HFFc6 (cell line): ENCODE measurements around the gene LAMA5. TPM values are rescaled to one million over a fixed set of nuclear protein-coding genes. Genes with fewer than 3 reads are reported as not detected.

Source experiments
- DNase-seq: peaks from one replicate; pipeline ENCODE4 v3.0.0-alpha.2; 2018
- H3K27ac Mint-ChIP-seq: 2 replicates; pipeline ENCODE4 v1.8.0; 2020; ENCODE audit warnings: mild to moderate bottlenecking, mixed read lengths
- H3K27me3 Mint-ChIP-seq: 2 replicates; pipeline ENCODE4 v1.8.0; 2021; ENCODE audit warnings: mild to moderate bottlenecking, moderate library complexity, mixed read lengths; ENCODE audit not compliant: insufficient read depth
- H3K36me3 Mint-ChIP-seq: 2 replicates; pipeline ENCODE4 v1.8.0; 2021; ENCODE audit warnings: low read depth, mixed read lengths
- H3K4me1 Mint-ChIP-seq: 2 replicates; pipeline ENCODE4 v1.8.0; 2020; ENCODE audit warnings: low read depth, mixed read lengths
- H3K4me3 Mint-ChIP-seq: 2 replicates; pipeline ENCODE4 v1.8.0; 2020; ENCODE audit warnings: mild to moderate bottlenecking, moderate library complexity, mixed read lengths
- H3K9me3 Mint-ChIP-seq: 2 replicates; pipeline ENCODE4 v1.8.0; 2020; ENCODE audit warnings: mild to moderate bottlenecking, mixed read lengths
- CTCF ChIP-seq: fragments of 200-600 bp; sonication (generic); IDR thresholded peaks from 2 replicates; pipeline ENCODE4 v1.5.0; 2021; ENCODE audit warnings: antibody characterized with exemption, mild to moderate bottlenecking
- total RNA-seq, 6 experiments: library from RNA; stranded (reverse); fragmentation: NEBNext Ultra II Directional; extraction: Animal tissue kit (Norgen Biotek cat#: 25700); gene quantifications; 2 replicates in 1 of 6; 3 replicates in 5 of 6; pipeline ENCODE4 v1.2.3, GENCODE V29; 2021

LAMA5 gene
- total RNA-seq, 6 experiments from 2014 or later, result 1.2 to 2.4 (median 1.5) TPM

DNA sequence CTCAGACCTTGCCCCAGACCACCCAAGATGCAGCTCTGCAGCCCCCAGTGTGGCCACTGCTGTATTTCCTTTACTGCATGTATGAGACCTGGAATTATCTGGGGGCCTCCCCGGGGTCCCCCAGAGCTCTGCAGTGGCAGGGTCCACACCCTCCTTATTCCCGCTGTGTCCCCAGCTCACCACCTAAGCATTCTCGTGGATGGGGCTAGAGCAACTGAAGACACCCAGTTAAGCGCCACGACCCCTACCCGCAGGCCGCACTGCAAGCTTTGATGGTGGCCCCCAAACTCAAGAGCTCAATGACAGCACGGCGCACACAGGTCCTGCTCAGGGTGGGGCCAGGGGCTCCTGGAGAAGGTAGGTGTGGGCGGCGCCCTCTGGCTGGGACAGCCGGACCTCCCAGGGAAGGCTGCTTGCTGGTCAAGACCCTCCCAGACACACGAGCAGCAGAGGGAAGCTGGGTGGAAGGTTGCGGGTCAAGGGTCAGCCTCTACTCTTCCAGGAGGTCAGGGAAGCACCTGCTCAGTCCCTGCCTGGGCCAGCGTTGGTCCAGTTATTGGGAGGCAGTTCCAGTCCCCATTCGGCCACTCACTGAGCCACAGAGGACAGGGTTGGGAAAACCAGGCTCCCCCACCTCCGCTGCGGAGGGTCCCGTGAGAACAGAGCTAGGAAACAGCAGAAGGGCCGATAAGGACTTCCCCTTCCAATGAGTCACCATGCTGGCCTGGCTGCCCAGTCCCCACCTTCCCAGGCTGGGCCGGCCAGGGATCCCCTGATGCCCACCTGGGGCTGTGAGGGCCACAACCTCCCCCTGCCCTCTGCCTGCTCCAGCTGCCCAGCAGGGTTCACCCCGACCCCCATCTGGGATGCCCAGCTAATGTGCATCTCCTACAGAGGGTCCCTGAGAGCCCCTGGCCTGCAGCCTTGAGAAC, 2.9 kb downstream of the LAMA5 start:
- peaks cover 5% of the 10 kb centered on the region for H3K27me3 Mint-ChIP-seq
- DNase-seq, result no peak
- H3K4me3 Mint-ChIP-seq, result no peak overlapping the region
- H3K27ac Mint-ChIP-seq, result no peak overlapping the region
- no peak for TF ChIP-seq CTCF
- H3K9me3 Mint-ChIP-seq, result no peaks in the 10 kb centered on the region
- H3K4me1 Mint-ChIP-seq, result peaks cover 5% of the 10 kb centered on the region
- no peaks in the 10 kb centered on the region for H3K36me3 Mint-ChIP-seq

DNA sequence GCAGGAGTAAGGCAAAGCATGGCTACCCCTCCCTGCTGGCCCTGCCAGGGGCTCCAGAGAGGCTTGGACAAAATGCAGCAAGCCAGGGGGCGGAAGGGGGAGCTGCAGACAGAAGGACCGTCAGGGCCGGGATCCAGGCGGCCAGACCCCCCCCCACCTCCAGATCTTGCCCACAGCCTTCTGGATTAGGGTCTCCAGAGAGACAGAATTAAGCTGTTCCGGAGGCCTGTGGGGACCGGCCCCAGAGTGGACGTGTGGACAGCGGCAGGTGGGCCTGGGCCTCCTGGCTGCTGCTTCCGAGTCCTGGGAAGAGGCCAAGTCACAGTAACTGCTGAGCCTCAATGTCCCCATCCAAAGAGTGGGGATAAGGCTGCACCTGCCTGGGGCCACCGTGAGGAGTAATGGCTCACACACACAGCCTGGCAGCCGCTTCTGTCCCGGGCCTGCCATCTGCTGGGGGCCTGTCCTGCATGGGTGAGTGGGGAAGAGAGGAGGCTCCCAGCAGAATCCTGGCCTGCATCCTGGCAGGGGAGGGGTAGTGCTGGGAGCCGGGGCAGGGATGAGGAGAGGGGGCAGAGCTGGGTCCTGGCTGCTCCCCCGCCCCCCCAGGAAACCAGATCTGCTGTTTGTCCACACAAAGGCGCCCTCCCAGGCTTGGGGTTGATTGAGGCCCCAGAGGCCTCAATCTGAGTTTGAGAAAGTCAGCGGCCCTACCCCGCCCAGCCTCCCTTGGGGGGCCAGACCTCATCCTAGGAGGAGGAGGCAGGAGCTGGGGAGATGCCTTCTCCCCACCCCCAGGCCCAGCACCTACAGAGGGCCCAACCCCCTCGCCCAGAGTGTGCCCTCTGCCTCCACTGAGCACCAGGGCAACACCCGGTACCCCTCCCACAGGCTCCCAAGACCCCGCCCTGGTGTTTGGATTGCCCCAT, 3.9 kb downstream of the LAMA5 start:
- H3K36me3 Mint-ChIP-seq, result no peaks in the 10 kb centered on the region
- H3K9me3 Mint-ChIP-seq, result no peaks in the 10 kb centered on the region
- no peak for DNase-seq
- H3K4me3 Mint-ChIP-seq, result no peak overlapping the region
- no peak; the same call in 1 of the 2 replicates for TF ChIP-seq CTCF
- H3K27ac Mint-ChIP-seq, result no peak overlapping the region
- no peaks in the 10 kb centered on the region for H3K4me1 Mint-ChIP-seq
- peaks cover 2% of the 10 kb centered on the region for H3K27me3 Mint-ChIP-seq

DNA sequence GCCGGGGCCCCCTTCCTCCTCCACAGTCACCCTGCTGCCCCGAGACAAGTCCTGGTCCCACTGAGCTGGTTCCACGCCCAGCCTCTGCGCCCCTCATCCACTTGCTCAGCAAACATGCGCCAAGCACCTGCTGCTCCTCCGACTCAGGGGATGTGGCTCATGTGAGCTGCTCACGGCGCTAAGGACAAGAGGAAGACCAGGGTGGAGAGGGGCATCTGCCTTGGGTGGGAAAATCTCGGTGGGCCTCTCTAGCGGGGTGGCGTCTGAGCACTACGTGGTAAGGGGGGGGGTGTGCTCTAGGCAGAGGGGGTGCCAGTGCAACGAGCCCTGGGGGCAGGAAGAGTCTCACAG, 4.5 kb downstream of the LAMA5 start:
- no peak for DNase-seq
- H3K27ac Mint-ChIP-seq, result no peak overlapping the region
- H3K36me3 Mint-ChIP-seq, result no peaks in the 10 kb centered on the region
- no peak for TF ChIP-seq CTCF
- H3K4me3 Mint-ChIP-seq, result no peak overlapping the region
- peaks cover 2% of the 10 kb centered on the region; the same call in 1 of the 2 replicates for H3K27me3 Mint-ChIP-seq
- no peaks in the 10 kb centered on the region for H3K4me1 Mint-ChIP-seq
- no peaks in the 10 kb centered on the region for H3K9me3 Mint-ChIP-seq

GRCh38 chr20:62361799-62362589, 5.1 kb downstream of the LAMA5 start:
- H3K27ac Mint-ChIP-seq, result no peak overlapping the region
- H3K4me3 Mint-ChIP-seq, result no peak overlapping the region
- H3K4me1 Mint-ChIP-seq, result no peaks in the 10 kb centered on the region
- no peaks in the 10 kb centered on the region for H3K36me3 Mint-ChIP-seq
- no peak for TF ChIP-seq CTCF
- no peak for DNase-seq
- H3K27me3 Mint-ChIP-seq, result peaks cover 2% of the 10 kb centered on the region; the same call in 1 of the 2 replicates
- H3K9me3 Mint-ChIP-seq, result no peaks in the 10 kb centered on the region
